GM23338 (cell line): ENCODE measurements around the gene ALOX15. TPM values are rescaled to one million over a fixed set of nuclear protein-coding genes. Genes with fewer than 3 reads are reported as not detected.

Experiments used
- ATAC-seq: fragments of 200-7000 bp; cut with Tn5 transposase; 3 replicates; pipeline ENCODE4 v1.9.1; 2020
- DNase-seq: peaks from one replicate; pipeline ENCODE4 v3.0.0-alpha.2; 2015; ENCODE audit warnings: low spot score
- H2AFZ ChIP-seq: fragments of 200-600 bp; sonication (generic); 2 replicates; pipeline ENCODE4 v1.8.0; 2016; ENCODE audit warnings: antibody characterized with exemption, mild to moderate bottlenecking, moderate library complexity
- H3F3A ChIP-seq: fragments of 200-600 bp; sonication (generic); replicated peaks from 2 replicates; pipeline ENCODE4 v1.8.0; 2017; ENCODE audit warnings: antibody characterized with exemption, mixed run types, low read depth
- H3K27ac ChIP-seq: fragments of 200-600 bp; sonication (generic); 2 replicates; pipeline ENCODE4 v1.6.1; 2016; ENCODE audit warnings: low read depth
- H3K27me3 ChIP-seq: fragments of 200-600 bp; sonication (generic); 2 replicates; pipeline ENCODE4 v1.8.0; 2016; ENCODE audit warnings: mild to moderate bottlenecking, mixed run types, moderate library complexity; ENCODE audit not compliant: insufficient read depth
- H3K36me3 ChIP-seq: fragments of 200-600 bp; sonication (generic); 2 replicates; pipeline ENCODE4 v1.8.0; 2016; ENCODE audit warnings: mild to moderate bottlenecking; ENCODE audit not compliant: insufficient read depth
- H3K4me1 ChIP-seq: fragments of 200-600 bp; sonication (generic); 2 replicates; pipeline ENCODE4 v1.8.0; 2016; ENCODE audit warnings: mild to moderate bottlenecking, moderate library complexity; ENCODE audit not compliant: insufficient read depth
- H3K4me2 ChIP-seq: fragments of 200-600 bp; sonication (generic); 2 replicates; pipeline ENCODE4 v1.7.1; 2017; ENCODE audit warnings: mixed run types
- H3K4me3 ChIP-seq: fragments of 200-600 bp; sonication (generic); 2 replicates; pipeline ENCODE4 v1.6.1; 2016; ENCODE audit warnings: mixed run types
- H3K79me2 ChIP-seq: fragments of 200-600 bp; sonication (generic); replicated peaks from 2 replicates; pipeline ENCODE4 v1.8.0; 2017; ENCODE audit warnings: mild to moderate bottlenecking; ENCODE audit not compliant: insufficient read depth
- H3K9me2 ChIP-seq: fragments of 200-600 bp; sonication (generic); 2 replicates; pipeline ENCODE4 v1.8.0; 2017; ENCODE audit not compliant: insufficient read depth
- H4K20me1 ChIP-seq: fragments of 200-600 bp; sonication (generic); replicated peaks from 2 replicates; pipeline ENCODE4 v1.8.0; 2017; ENCODE audit warnings: mild to moderate bottlenecking; ENCODE audit not compliant: insufficient read depth
- H3K27ac Mint-ChIP-seq: 2 replicates; pipeline ENCODE4 v1.8.0; 2020; ENCODE audit warnings: inconsistent platforms, mild to moderate bottlenecking, moderate library complexity, mixed read lengths
- H3K27me3 Mint-ChIP-seq: 3 replicates; pipeline ENCODE4 v1.8.0; 2022; ENCODE audit warnings: low read depth, mild to moderate bottlenecking, moderate library complexity, mixed read lengths, inconsistent platforms; ENCODE audit not compliant: insufficient read depth, poor library complexity
- H3K36me3 Mint-ChIP-seq: 3 replicates; pipeline ENCODE4 v1.8.0; 2021; ENCODE audit warnings: low read depth, mild to moderate bottlenecking, inconsistent platforms, moderate library complexity, mixed read lengths
- H3K4me1 Mint-ChIP-seq: 3 replicates; pipeline ENCODE4 v1.8.0; 2020; ENCODE audit warnings: mild to moderate bottlenecking, inconsistent platforms, mixed read lengths
- H3K4me3 Mint-ChIP-seq: 3 replicates; pipeline ENCODE4 v1.8.0; 2021; ENCODE audit warnings: moderate library complexity, mild to moderate bottlenecking, inconsistent platforms, mixed read lengths
- H3K9me3 Mint-ChIP-seq: 3 replicates; pipeline ENCODE4 v1.8.0; 2020; ENCODE audit warnings: moderate library complexity, mild to moderate bottlenecking, inconsistent platforms, mixed read lengths
- EZH2 ChIP-seq: fragments of 200-600 bp; sonication (generic); IDR thresholded peaks from one replicate; pipeline ENCODE4 v1.8.0; 2017; ENCODE audit warnings: antibody characterized with exemption, mild to moderate bottlenecking, low read depth; ENCODE audit not compliant: unreplicated experiment
- JUNB ChIP-seq: IDR thresholded peaks from one replicate; pipeline ENCODE4 v1.6.1; 2016; ENCODE audit warnings: antibody characterized with exemption; ENCODE audit not compliant: unreplicated experiment
- NANOG ChIP-seq: IDR thresholded peaks from 2 replicates; pipeline ENCODE4 v1.6.1; 2016; ENCODE audit warnings: antibody characterized with exemption, borderline replicate concordance
- POLR2AphosphoS5 ChIP-seq: IDR thresholded peaks from 2 replicates; pipeline ENCODE4 v1.6.1; 2016; ENCODE audit warnings: antibody characterized with exemption, low read depth
- ZNF331 ChIP-seq: fragments of 250-450 bp; sonication (Bioruptor Pico); IDR thresholded peaks from 2 replicates; pipeline ENCODE4 v1.5.0; 2020; ENCODE audit warnings: low read depth, mild to moderate bottlenecking, moderate library complexity
- polyA plus RNA-seq: library from polyadenylated mRNA; unstranded; fragments of >200 nt; fragmentation: Nextera tagmentation; extraction: Ambion mirVana; gene quantifications from 2 replicates; pipeline ENCODE4 v1.2.1, GENCODE V29; 2016
- total RNA-seq: library from RNA; depleted of rRNA; stranded (reverse); fragments of >200 nt; shearing (Covaris generic); gene quantifications from 2 replicates; pipeline ENCODE4 v1.2.3, GENCODE V29; 2014
- TF ChIP-seq, protein P1 (sequence below): IDR thresholded peaks from 2 replicates; pipeline ENCODE4 v1.6.1; 2016; ENCODE audit warnings: antibody characterized with exemption
- TF ChIP-seq, protein P2 (sequence below): IDR thresholded peaks from one replicate; pipeline ENCODE4 v1.6.1; 2018; ENCODE audit warnings: antibody characterized with exemption; ENCODE audit not compliant: unreplicated experiment

Gene ALOX15
- total and polyA plus RNA-seq, 2 experiments from 2014 or later = 1.2 to 1.4 TPM

DNA sequence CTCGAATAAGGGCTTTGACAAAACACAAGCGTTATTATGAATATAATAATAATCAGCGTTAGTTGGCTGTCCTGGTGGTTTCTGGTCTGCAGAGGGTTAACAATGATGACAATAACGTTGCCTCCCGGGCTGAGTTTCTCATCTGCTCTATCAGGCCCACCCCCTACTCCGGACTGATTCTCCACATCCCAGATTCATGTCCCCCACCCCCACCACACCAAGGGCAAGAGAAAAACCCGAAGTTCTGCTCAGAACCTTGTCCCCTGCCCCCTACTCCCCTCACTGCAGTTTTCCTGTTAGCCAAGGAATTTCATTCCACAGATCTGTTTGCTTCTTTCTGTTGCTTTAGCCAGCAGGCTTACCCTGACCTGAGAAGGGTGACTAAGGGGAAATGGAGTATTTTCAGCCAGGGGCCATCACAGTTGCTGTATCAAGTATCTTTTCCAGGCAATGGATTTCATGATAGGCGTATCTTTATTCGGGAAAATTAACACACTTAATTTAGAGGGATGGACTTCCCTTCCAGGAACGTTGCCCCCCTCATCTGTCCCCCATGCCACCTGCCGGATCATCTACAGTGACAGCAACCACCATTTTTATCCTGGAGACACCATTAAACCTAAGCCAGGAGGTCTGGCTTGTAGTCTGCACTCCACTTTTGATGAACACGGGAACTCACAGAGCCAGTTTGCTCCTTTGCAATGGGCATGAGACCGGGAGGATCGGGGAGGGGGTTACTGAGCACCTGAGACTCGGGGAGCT is 23.7 kb downstream of the ALOX15 start:
- peak overlapping the region; percentile 91 for H2AFZ ChIP-seq
- H3K36me3 ChIP-seq = no peaks in the 10 kb centered on the region
- H3K9me3 Mint-ChIP-seq = no peaks in the 10 kb centered on the region
- TF ChIP-seq JUNB = no peak
- no peak for TF ChIP-seq POLR2AphosphoS5
- no peaks in the 10 kb centered on the region for H3K79me2 ChIP-seq
- H3K27me3 Mint-ChIP-seq = peaks cover 5% of the 10 kb centered on the region
- DNase-seq = no peak
- H3K27ac ChIP-seq = no peak overlapping the region
- H3K4me1 ChIP-seq = peaks cover 6% of the 10 kb centered on the region; the same call in 1 of the 2 replicates
- H3F3A ChIP-seq = no peaks in the 10 kb centered on the region
- H3K4me3 Mint-ChIP-seq = no peak overlapping the region
- no peaks in the 10 kb centered on the region for H3K9me2 ChIP-seq
- H3K36me3 Mint-ChIP-seq = no peaks in the 10 kb centered on the region
- H3K4me1 Mint-ChIP-seq = peaks cover 8% of the 10 kb centered on the region; the same call in 2 of the 3 replicates
- no peak overlapping the region for H3K4me3 ChIP-seq
- no peaks in the 10 kb centered on the region for H3K27me3 ChIP-seq
- ATAC-seq = peak; percentile 62
- H4K20me1 ChIP-seq = no peaks in the 10 kb centered on the region
- peak overlapping the region; percentile 51 for H3K27ac Mint-ChIP-seq
- H3K4me2 ChIP-seq = no peak overlapping the region

DNA sequence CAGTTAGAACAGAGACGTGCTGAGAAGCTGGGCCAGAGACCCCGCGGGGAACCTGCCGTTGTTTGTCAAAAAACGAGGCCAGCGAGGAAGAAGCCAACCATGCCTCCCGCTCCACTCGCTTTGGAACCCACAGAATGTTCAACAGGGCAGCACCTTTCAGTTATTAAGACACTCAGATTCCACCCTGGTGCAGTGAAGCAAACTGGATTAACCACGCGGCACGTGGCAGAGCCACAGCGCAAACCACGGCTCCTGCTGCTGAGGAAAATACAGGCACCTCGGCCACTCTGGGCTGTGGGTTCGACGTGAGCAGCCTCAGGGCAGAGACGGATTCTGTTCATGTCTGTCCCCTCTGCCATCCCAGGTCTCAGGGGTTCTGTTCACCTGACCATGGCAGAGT is 24.4 kb downstream of the ALOX15 start:
- Histone ChIP-seq H2AFZ (peak overlapping the region; percentile 91), H3K4me3 (no peak overlapping the region), H3K27me3 (no peaks in the 10 kb centered on the region), H3K27ac (no peak overlapping the region), H3K4me2 (no peak overlapping the region), H3K36me3 (no peaks in the 10 kb centered on the region), H4K20me1 (no peaks in the 10 kb centered on the region), H3K79me2 (no peaks in the 10 kb centered on the region), H3F3A (no peaks in the 10 kb centered on the region), H3K9me2 (no peaks in the 10 kb centered on the region), H3K4me1 (peaks cover 6% of the 10 kb centered on the region; the same call in 1 of the 2 replicates)
- H3K9me3 Mint-ChIP-seq = no peaks in the 10 kb centered on the region
- DNase-seq (no peak), ATAC-seq (no peak; the same call in 2 of the 3 replicates)
- TF ChIP-seq, protein P1, sequence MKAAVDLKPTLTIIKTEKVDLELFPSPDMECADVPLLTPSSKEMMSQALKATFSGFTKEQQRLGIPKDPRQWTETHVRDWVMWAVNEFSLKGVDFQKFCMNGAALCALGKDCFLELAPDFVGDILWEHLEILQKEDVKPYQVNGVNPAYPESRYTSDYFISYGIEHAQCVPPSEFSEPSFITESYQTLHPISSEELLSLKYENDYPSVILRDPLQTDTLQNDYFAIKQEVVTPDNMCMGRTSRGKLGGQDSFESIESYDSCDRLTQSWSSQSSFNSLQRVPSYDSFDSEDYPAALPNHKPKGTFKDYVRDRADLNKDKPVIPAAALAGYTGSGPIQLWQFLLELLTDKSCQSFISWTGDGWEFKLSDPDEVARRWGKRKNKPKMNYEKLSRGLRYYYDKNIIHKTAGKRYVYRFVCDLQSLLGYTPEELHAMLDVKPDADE = no peak
- TF ChIP-seq EZH2 = no peak
- H3K36me3 Mint-ChIP-seq = no peaks in the 10 kb centered on the region
- no peak overlapping the region for H3K4me3 Mint-ChIP-seq
- H3K4me1 Mint-ChIP-seq = peaks cover 8% of the 10 kb centered on the region; the same call in 2 of the 3 replicates
- H3K27ac Mint-ChIP-seq = no peak overlapping the region
- H3K27me3 Mint-ChIP-seq = peaks cover 5% of the 10 kb centered on the region

DNA sequence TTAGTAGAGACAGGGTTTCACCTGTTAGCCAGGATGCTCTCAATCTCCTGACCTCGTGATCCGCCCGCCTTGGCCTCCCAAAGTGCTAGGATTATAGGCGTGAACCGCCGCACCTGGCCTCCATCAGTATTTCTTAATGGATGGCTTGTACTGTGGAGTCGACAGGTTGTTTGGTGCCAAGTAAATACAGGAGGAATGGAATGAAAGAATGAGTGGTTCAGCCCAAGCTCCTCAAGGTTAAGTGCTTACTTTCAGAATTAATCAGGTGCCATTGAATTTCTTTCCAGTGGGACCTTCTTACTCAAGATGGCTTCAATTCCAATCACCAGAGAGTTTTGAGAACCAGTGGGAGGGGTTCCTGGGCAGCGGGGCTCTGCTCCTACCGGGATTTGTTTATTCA is 25.0 kb downstream of the ALOX15 start:
- Histone ChIP-seq H3K9me2 (no peaks in the 10 kb centered on the region), H4K20me1 (no peaks in the 10 kb centered on the region), H3K79me2 (no peaks in the 10 kb centered on the region), H3F3A (no peaks in the 10 kb centered on the region), H3K36me3 (no peaks in the 10 kb centered on the region), H3K4me3 (no peak overlapping the region), H3K27me3 (no peaks in the 10 kb centered on the region), H3K4me1 (peaks cover 6% of the 10 kb centered on the region; the same call in 1 of the 2 replicates), H2AFZ (no peak overlapping the region), H3K27ac (no peak overlapping the region), H3K4me2 (no peak overlapping the region)
- DNase-seq = no peak
- Mint-ChIP-seq H3K4me3 (no peak overlapping the region), H3K27me3 (peaks cover 5% of the 10 kb centered on the region), H3K36me3 (no peaks in the 10 kb centered on the region), H3K4me1 (peaks cover 8% of the 10 kb centered on the region; the same call in 2 of the 3 replicates), H3K27ac (no peak overlapping the region), H3K9me3 (no peaks in the 10 kb centered on the region)
- ATAC-seq = no peak
- TF ChIP-seq NANOG (no peak), JUNB (no peak), ZNF331 (CRISPR knock-in tag) (no peak)
- TF ChIP-seq, protein P2, sequence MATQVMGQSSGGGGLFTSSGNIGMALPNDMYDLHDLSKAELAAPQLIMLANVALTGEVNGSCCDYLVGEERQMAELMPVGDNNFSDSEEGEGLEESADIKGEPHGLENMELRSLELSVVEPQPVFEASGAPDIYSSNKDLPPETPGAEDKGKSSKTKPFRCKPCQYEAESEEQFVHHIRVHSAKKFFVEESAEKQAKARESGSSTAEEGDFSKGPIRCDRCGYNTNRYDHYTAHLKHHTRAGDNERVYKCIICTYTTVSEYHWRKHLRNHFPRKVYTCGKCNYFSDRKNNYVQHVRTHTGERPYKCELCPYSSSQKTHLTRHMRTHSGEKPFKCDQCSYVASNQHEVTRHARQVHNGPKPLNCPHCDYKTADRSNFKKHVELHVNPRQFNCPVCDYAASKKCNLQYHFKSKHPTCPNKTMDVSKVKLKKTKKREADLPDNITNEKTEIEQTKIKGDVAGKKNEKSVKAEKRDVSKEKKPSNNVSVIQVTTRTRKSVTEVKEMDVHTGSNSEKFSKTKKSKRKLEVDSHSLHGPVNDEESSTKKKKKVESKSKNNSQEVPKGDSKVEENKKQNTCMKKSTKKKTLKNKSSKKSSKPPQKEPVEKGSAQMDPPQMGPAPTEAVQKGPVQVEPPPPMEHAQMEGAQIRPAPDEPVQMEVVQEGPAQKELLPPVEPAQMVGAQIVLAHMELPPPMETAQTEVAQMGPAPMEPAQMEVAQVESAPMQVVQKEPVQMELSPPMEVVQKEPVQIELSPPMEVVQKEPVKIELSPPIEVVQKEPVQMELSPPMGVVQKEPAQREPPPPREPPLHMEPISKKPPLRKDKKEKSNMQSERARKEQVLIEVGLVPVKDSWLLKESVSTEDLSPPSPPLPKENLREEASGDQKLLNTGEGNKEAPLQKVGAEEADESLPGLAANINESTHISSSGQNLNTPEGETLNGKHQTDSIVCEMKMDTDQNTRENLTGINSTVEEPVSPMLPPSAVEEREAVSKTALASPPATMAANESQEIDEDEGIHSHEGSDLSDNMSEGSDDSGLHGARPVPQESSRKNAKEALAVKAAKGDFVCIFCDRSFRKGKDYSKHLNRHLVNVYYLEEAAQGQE = no peak
